Measurements from ENCODE around the gene CHD5. TPM values are rescaled to one million over a fixed set of nuclear protein-coding genes. Genes with fewer than 3 reads are reported as not detected.
A peak's percentile ranks its signal among the peaks of the same experiment; 100 is the strongest.

Gene CHD5
- total and polyA plus RNA-seq, 12 donors, result 0.07 to 56.5 (median 2.1) TPM; not detected in 2

GRCh38 chr1:6130036-6130435 is 50.1 kb downstream of the CHD5 start:
- no peak overlapping the region for H3K4me3 ChIP-seq
- H3K36me3 ChIP-seq (replicated peaks in 1 of 2), result no peaks in the 10 kb centered on the region
- no peak overlapping the region for H3K27ac ChIP-seq
- H3K27me3 ChIP-seq, result no peaks in the 10 kb centered on the region
- intact Hi-C loops (cut with DNase I), result no loop called here
- TF ChIP-seq CTCF (IDR thresholded peaks at IDR 0.05), result no peak
- H3K4me1 ChIP-seq (replicated peaks in 1 of 2), result peaks cover 0 to 4% of the 10 kb centered on the region in 2 donors
- WGBS, 4 donors, result 77 to 84% (median 80%) methylated on average over 10 to 11 of the region's 11 CpGs
- DNase-seq, result no peak
- H3K9me3 ChIP-seq (replicated peaks in 1 of 3), result no peaks in the 10 kb centered on the region

- TF ChIP-seq POLR2A (IDR thresholded peaks at IDR 0.05) (no peak), CTCF (IDR thresholded peaks at IDR 0.05) (no peak)
- Histone ChIP-seq H3K27ac (no peak overlapping the region), H3K36me3 (replicated peaks in 1 of 2) (no peaks in the 10 kb centered on the region), H3K27me3 (no peaks in the 10 kb centered on the region), H3K4me1 (replicated peaks in 1 of 2) (peaks cover 0 to 4% of the 10 kb centered on the region in 2 donors), H3K9me3 (replicated peaks in 1 of 3) (no peaks in the 10 kb centered on the region), H3K4me3 (no peak overlapping the region)
- intact Hi-C loops (cut with DNase I), result no loop called here
- 74 to 89% (median 78%) methylated on average over 9 of the region's 9 CpGs for WGBS, 4 donors
- DNase-seq, result no peak
Observed at GRCh38 chr1:6129313-6129712, 50.8 kb downstream of the CHD5 start.

- no peak for DNase-seq
- Histone ChIP-seq H3K4me1 (replicated peaks in 1 of 2) (peaks cover 0 to 4% of the 10 kb centered on the region in 2 donors), H3K4me3 (no peak overlapping the region), H3K27ac (no peak overlapping the region), H3K9me3 (replicated peaks in 1 of 3) (no peaks in the 10 kb centered on the region), H3K36me3 (replicated peaks in 1 of 2) (no peaks in the 10 kb centered on the region), H3K27me3 (no peaks in the 10 kb centered on the region)
- intact Hi-C loops (cut with DNase I), result no loop called here
- 91 to 94% (median 94%) methylated on average over 27 to 34 of the region's 34 CpGs; no CpG with 5 or more reads in 1 of the 4 donors for WGBS, 4 donors
- TF ChIP-seq POLR2A (IDR thresholded peaks at IDR 0.05) (no peak), CTCF (IDR thresholded peaks at IDR 0.05) (no peak)
Observed at GRCh38 chr1:6128276-6129081, 51.6 kb downstream of the CHD5 start.

GRCh38 chr1:6127587-6128163 is 52.4 kb downstream of the CHD5 start:
- 9 to 31% (median 17%) methylated on average over 14 to 39 of the region's 41 CpGs for WGBS, 4 donors
- peak; percentile 74 to 87 (median 79) for DNase-seq
- Histone ChIP-seq H3K36me3 (replicated peaks in 1 of 2) (no peaks in the 10 kb centered on the region), H3K4me3 (no peak overlapping the region), H3K27ac (no peak overlapping the region), H3K9me3 (replicated peaks in 1 of 3) (no peaks in the 10 kb centered on the region), H3K4me1 (replicated peaks in 1 of 2) (peaks cover 0 to 4% of the 10 kb centered on the region in 2 donors), H3K27me3 (no peaks in the 10 kb centered on the region)
- intact Hi-C loops (cut with DNase I), result no loop called here
- TF ChIP-seq POLR2A (IDR thresholded peaks at IDR 0.05) (no peak), CTCF (IDR thresholded peaks at IDR 0.05) (no peak)

Data from adrenal gland (tissue), 12 donors.